ENCODE results near the gene PCSK2.

PCSK2 gene

DNA sequence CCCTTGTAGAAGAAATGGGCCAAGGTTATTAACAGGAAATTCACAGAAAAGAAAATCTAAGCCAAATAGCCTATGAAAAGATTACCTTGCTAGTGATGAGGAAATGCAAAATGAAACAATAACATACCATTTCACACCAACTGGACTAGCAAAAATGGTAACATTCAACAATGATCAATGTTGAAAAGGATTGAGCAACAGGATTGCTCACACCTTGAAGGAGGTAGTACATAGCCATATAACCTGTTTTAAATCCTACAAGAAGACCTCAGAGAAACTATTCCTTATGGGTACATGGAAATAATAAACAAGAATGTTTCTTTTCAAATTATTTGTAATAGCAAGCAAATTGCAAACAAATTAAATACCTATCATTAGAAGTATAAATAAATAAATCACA lies 196.9 kb downstream of the PCSK2 start:
- no peak for DNase-seq
- in situ Hi-C loops (cut with HindIII; ENCODE audit: low pct_ligation_motif_present, low pct_unique_long_range_greater_than_20kb, low sequenced_read_pairs): loop anchor here (25.0 kb wide), 1 partner anchor 611 kb away; no protein-coding TSS in a partner anchor

GRCh38 chr20:17427638-17428037 lies 200.8 kb downstream of the PCSK2 start:
- DNase-seq: no peak
- in situ Hi-C loops (cut with HindIII; ENCODE audit: low pct_ligation_motif_present, low pct_unique_long_range_greater_than_20kb, low sequenced_read_pairs): no loop called here

GRCh38 chr20:17430125-17430950 lies 203.5 kb downstream of the PCSK2 start:
- in situ Hi-C loops (cut with HindIII; ENCODE audit: low pct_ligation_motif_present, low pct_unique_long_range_greater_than_20kb, low sequenced_read_pairs): no loop called here

GRCh38 chr20:17431621-17432364 lies 205.0 kb downstream of the PCSK2 start:
- DNase-seq: peak; percentile 33
- in situ Hi-C loops (cut with HindIII; ENCODE audit: low pct_ligation_motif_present, low pct_unique_long_range_greater_than_20kb, low sequenced_read_pairs): no loop called here

More at GRCh38 chr20:17430125-17430950, 203.5 kb downstream of the PCSK2 start:
- DNase-seq: no peak

- in situ Hi-C loops (cut with HindIII; ENCODE audit: low pct_ligation_motif_present, low pct_unique_long_range_greater_than_20kb, low sequenced_read_pairs): no loop called here
- no peak for DNase-seq
Observed at GRCh38 chr20:17436664-17437063, 209.8 kb downstream of the PCSK2 start.

- no peak for DNase-seq
- in situ Hi-C loops (cut with HindIII; ENCODE audit: low pct_ligation_motif_present, low pct_unique_long_range_greater_than_20kb, low sequenced_read_pairs): no loop called here
Observed at GRCh38 chr20:17437251-17437650, 210.4 kb downstream of the PCSK2 start.

DNA sequence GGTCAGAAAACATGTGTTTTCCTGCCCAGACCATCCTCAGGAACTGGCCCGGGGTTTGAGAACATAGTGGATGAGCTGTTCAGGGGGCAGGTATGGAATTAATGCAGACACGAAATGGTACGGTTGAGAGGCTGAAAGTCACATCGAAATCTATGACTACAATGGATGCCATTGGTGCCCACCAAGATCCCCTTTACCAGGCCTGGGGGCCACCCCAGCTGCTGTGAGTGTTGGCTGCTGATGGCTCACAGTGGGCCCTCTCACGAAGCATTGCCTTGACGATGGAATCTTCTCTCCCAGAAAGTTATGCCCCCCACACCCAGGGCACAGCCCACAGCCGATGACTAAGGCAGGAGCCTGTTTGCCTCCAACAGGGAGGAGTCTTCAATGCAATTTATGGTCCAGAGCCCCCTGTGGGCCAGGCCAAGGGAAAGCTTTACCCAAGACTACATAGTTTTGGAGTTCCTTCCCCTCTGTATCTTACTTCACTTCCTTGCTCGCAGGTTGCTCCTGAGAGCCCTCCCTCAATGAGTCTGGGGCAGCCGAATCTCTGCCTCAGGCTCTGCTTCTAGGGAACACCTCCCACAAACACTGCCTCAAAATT lies 211.7 kb downstream of the PCSK2 start:
- no peak for DNase-seq
- in situ Hi-C loops (cut with HindIII; ENCODE audit: low pct_ligation_motif_present, low pct_unique_long_range_greater_than_20kb, low sequenced_read_pairs): no loop called here

- in situ Hi-C loops (cut with HindIII; ENCODE audit: low pct_ligation_motif_present, low pct_unique_long_range_greater_than_20kb, low sequenced_read_pairs): no loop called here
- DNase-seq: no peak
Observed at GRCh38 chr20:17439616-17440296, 212.9 kb downstream of the PCSK2 start.

GRCh38 chr20:17441745-17442144 lies 214.9 kb downstream of the PCSK2 start:
- DNase-seq: no peak
- in situ Hi-C loops (cut with HindIII; ENCODE audit: low pct_ligation_motif_present, low pct_unique_long_range_greater_than_20kb, low sequenced_read_pairs): no loop called here

- in situ Hi-C loops (cut with HindIII; ENCODE audit: low pct_ligation_motif_present, low pct_unique_long_range_greater_than_20kb, low sequenced_read_pairs): no loop called here
- no peak for DNase-seq
Observed at GRCh38 chr20:17442588-17442987, 215.7 kb downstream of the PCSK2 start.

- in situ Hi-C loops (cut with HindIII; ENCODE audit: low pct_ligation_motif_present, low pct_unique_long_range_greater_than_20kb, low sequenced_read_pairs): no loop called here
Observed at GRCh38 chr20:17443131-17443858, 216.5 kb downstream of the PCSK2 start.

DNA sequence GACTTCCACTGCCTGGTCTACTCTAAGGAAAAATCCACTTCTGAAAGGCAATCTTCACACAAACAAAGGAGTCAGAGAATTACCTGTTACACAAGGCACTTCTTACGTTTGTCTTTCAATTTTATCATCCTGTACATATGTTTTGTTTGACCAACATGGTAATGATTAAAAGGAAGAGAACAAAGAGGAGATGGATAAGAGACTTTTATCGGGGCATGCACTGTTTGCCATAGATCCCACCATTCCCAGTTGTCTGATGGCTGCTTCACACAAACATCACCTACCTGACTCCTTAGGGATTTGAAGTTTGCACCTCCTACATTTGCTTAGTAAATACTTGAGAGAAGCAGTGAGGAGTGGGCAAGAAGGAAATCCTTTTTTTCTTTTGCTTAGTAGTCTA lies 217.3 kb downstream of the PCSK2 start:
- in situ Hi-C loops (cut with HindIII; ENCODE audit: low pct_ligation_motif_present, low pct_unique_long_range_greater_than_20kb, low sequenced_read_pairs): no loop called here
- DNase-seq: no peak

More at GRCh38 chr20:17443131-17443858, 216.5 kb downstream of the PCSK2 start:
- no peak for DNase-seq

GRCh38 chr20:17445543-17445942 lies 218.7 kb downstream of the PCSK2 start:
- DNase-seq: no peak
- in situ Hi-C loops (cut with HindIII; ENCODE audit: low pct_ligation_motif_present, low pct_unique_long_range_greater_than_20kb, low sequenced_read_pairs): no loop called here

DNA sequence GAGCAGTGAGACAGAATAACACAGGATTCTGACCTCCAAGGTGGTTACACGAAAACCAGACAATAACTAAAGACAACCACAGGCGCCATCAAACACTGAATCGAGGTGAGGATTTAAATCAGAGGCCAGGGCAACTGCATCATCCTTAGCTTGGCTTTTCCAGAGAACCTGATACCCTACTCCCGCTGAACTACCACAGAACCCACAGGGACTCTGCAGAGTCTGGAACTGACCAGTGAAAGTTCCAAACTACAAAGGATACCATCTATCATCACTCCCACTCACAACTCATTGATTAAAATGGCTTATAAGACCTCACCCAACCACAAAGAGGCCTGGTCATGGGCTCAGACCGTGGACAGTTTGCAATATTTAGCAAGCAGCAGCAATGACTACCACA lies 219.3 kb downstream of the PCSK2 start:
- DNase-seq: no peak
- in situ Hi-C loops (cut with HindIII; ENCODE audit: low pct_ligation_motif_present, low pct_unique_long_range_greater_than_20kb, low sequenced_read_pairs): no loop called here

- no peak for DNase-seq
- in situ Hi-C loops (cut with HindIII; ENCODE audit: low pct_ligation_motif_present, low pct_unique_long_range_greater_than_20kb, low sequenced_read_pairs): no loop called here
Observed at GRCh38 chr20:17448071-17448470, 221.2 kb downstream of the PCSK2 start.

DNA sequence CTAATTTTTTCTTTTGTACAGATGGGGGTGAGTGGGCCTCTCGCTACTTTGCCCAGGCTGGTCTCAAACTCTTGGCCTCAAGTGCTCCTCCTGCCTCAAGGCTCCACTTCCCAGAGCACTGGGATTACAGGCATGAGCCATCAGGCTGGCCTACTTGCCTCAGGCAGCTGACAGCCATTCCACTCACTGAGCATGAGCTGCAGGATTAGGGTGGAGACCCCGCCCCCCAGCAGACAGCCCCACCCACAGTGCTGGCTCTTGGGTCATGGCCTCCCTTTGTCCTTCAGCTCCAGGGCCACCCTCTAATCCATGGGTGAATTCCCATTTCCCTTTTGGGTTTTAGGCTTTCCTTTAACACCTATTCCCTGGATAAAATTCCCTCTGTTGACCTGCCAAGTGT lies 222.2 kb downstream of the PCSK2 start:
- DNase-seq: no peak
- in situ Hi-C loops (cut with HindIII; ENCODE audit: low pct_ligation_motif_present, low pct_unique_long_range_greater_than_20kb, low sequenced_read_pairs): no loop called here

DNA sequence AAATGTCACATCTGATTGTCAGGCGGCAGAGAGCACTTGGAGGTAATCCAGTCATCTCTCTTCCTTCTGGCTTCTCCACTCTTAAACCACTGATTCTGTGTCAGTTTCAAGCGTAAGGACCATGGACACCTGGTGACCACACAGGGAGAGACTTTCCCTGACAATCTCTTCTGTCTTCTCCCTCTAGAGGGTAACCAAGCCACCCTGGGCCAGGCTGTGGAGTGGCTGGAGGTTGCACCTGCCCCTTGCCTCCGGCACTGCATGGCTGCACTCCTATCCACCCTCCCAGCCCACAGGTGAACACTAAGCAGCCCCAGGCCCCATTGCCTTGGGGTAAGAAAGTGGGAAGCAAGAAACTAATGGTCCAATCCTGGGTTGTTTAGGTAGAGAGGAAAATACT lies 225.6 kb downstream of the PCSK2 start:
- in situ Hi-C loops (cut with HindIII; ENCODE audit: low pct_ligation_motif_present, low pct_unique_long_range_greater_than_20kb, low sequenced_read_pairs): no loop called here
- no peak for DNase-seq

- in situ Hi-C loops (cut with HindIII; ENCODE audit: low pct_ligation_motif_present, low pct_unique_long_range_greater_than_20kb, low sequenced_read_pairs): no loop called here
Observed at GRCh38 chr20:17453592-17453991, 226.8 kb downstream of the PCSK2 start.

More at GRCh38 chr20:17453592-17453991, 226.8 kb downstream of the PCSK2 start:
- no peak for DNase-seq
